Retinal pigment epithelial cell (primary cell): ENCODE data around the gene PELO.

Experiments
- DNase-seq: peaks from one replicate; pipeline ENCODE4 v3.0.0-alpha.2; 2010; ENCODE audit warnings: low read depth
- H3K4me3 ChIP-seq: 2 replicates; pipeline ENCODE4 v1.5.1; 2011; ENCODE audit warnings: mild to moderate bottlenecking, low read length, control low read depth, moderate library complexity
- TF ChIP-seq, protein P1 (sequence below): conservative IDR thresholded peaks from 2 replicates; pipeline ENCODE4 v1.5.1; 2011; ENCODE audit warnings: low read depth, low read length, control low read depth, inconsistent platforms

Gene PELO

DNA sequence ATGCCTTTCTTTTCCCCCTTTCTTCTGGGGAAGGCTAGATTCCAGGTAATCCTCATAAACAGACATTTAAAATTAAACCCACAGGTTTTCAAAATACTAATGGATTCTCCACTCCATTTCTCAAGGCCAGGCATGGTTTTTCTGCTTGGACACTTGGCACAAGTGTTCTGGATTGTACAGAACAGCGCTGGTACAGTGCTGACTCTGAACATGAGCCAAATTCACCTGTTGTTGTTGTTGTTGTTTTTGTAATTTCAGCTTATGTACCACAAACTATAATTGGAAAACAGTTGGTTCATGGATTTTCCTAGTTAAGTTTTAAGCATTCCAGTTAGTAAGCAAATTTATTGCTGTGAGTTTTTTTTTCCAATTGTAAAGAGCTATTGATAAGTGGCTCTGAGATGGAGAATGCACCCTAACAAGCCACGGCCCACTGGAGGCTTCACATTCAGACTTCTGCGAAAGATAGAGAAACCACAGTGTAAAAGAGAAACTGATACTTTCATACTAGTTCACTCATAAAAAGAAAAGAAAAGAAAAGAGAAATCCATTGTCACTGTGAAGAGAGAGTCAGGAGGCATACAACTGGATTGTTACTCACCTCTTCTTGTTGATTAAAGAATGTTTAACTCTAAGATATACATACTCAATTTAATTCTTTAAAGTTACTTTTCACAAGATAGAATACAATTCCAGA is 16.2 kb upstream of the PELO start:
- TF ChIP-seq, protein P1, sequence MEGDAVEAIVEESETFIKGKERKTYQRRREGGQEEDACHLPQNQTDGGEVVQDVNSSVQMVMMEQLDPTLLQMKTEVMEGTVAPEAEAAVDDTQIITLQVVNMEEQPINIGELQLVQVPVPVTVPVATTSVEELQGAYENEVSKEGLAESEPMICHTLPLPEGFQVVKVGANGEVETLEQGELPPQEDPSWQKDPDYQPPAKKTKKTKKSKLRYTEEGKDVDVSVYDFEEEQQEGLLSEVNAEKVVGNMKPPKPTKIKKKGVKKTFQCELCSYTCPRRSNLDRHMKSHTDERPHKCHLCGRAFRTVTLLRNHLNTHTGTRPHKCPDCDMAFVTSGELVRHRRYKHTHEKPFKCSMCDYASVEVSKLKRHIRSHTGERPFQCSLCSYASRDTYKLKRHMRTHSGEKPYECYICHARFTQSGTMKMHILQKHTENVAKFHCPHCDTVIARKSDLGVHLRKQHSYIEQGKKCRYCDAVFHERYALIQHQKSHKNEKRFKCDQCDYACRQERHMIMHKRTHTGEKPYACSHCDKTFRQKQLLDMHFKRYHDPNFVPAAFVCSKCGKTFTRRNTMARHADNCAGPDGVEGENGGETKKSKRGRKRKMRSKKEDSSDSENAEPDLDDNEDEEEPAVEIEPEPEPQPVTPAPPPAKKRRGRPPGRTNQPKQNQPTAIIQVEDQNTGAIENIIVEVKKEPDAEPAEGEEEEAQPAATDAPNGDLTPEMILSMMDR = no peak
- H3K4me3 ChIP-seq = no peak overlapping the region
- no peak for DNase-seq

GRCh38 chr5:52772668-52773067 is 15.0 kb upstream of the PELO start:
- H3K4me3 ChIP-seq = no peak overlapping the region
- DNase-seq = no peak
- TF ChIP-seq, protein P1 = no peak

DNA sequence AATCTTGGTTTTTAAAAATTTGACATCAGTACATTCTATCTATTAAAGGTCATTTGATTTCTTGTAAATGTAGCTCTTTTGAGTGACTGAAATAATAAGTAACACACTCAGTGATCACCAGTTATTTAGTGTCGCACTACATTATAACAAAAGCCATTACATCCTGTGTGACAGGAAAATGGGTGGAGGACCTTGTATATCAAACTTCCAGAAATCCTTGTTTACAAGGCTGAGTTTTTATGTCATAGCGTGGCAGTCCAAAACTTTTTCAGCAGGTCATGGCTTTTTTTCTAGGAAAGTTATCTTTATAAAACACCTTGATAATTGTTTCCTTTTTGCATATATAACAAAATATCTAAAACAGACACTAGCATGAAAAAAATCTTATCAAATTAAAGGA is 14.4 kb upstream of the PELO start:
- H3K4me3 ChIP-seq = no peak overlapping the region
- TF ChIP-seq, protein P1 = no peak
- no peak for DNase-seq

DNA sequence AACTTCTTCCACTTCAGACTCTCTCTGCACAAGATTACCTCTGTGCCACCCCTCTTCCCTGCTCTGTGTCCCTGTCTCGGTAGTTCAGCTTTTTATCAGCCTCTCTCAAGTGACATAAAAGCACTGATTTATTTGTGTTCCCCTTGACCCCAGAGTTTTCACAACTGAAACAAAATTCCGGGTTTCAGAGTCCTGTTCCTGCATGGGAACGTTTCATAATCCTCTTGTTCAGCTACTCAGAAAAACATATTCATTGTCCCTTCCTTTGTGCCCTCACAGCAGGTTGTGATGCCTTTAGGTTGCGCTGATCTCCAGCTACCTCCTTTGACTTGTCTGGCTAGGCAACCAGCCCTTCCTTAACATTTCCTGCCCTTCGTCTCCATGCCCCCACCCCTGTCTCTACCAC is 13.7 kb upstream of the PELO start:
- no peak for DNase-seq
- TF ChIP-seq, protein P1 = no peak
- no peak overlapping the region for H3K4me3 ChIP-seq

GRCh38 chr5:52776116-52776515 is 11.6 kb upstream of the PELO start:
- TF ChIP-seq, protein P1 = no peak
- DNase-seq = no peak
- H3K4me3 ChIP-seq = no peak overlapping the region

- DNase-seq = no peak
- TF ChIP-seq, protein P1 = no peak
- H3K4me3 ChIP-seq = no peak overlapping the region
Measured at GRCh38 chr5:52777186-52777585, 10.5 kb upstream of the PELO start.

DNA sequence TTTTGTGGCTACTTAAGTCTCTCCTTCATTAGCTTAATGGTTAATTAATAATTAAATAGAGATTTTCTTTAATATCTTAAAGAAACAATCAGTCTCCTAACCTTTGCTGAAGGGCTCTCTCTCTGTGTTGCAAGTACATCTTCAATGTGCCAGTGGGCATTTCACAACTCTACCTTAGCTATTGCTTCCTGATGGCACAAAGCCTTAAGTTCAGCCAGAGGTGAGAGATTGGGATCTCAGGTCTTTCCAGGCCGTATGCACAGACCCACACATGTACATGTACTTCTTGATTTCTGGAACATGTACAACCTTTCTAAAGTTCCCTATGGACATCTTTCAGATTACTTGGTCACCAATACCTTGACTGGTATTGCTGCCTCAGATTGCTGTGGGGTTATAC is 8.9 kb upstream of the PELO start:
- DNase-seq = no peak
- TF ChIP-seq, protein P1 = no peak
- no peak overlapping the region for H3K4me3 ChIP-seq
